HCT116 (cell line): ENCODE measurements around the gene SEC22B.
"Not testable (repeated sequence)": the region's sequence is repeated elsewhere in the genome, so short reads cannot be mapped to it uniquely, and the experiment has no call there.

Experiments used
- ATF3 ChIP-seq: IDR thresholded peaks from 2 replicates; pipeline ENCODE4 v1.6.1; 2012
- CTCF ChIP-seq, 3 experiments: fragments of 200-600 bp in 1 of 3; sonication (generic) in 1 of 3; IDR thresholded peaks in 2 of 3; conservative IDR thresholded peaks in 1 of 3; 2 replicates each; pipeline ENCODE4 v1.5.1; 2012 to 2017; ENCODE audit warnings: low read depth in 2 of 3, low read length in 2 of 3, antibody characterized with exemption in 1 of 3, borderline replicate concordance in 1 of 3, control low read depth in 1 of 3, mild to moderate bottlenecking in 1 of 3, mixed read lengths in 1 of 3, mixed run types in 1 of 3, moderate library complexity in 1 of 3; ENCODE audit not compliant: insufficient read depth in 1 of 3
- EZH2 ChIP-seq: fragments of 200-600 bp; sonication (generic); IDR thresholded peaks from 2 replicates; pipeline ENCODE4 v1.6.1; 2017; ENCODE audit warnings: antibody characterized with exemption, mixed run types
- EZH2phosphoT487 ChIP-seq: fragments of 200-600 bp; IDR thresholded peaks from 2 replicates; pipeline ENCODE4 v1.6.1; 2018; ENCODE audit warnings: antibody characterized with exemption, borderline replicate concordance
- FOSL1 ChIP-seq: IDR thresholded peaks from 2 replicates; pipeline ENCODE4 v1.6.1; 2012; ENCODE audit warnings: low read depth
- POLR2A ChIP-seq: IDR thresholded peaks from 2 replicates; pipeline ENCODE4 v1.7.0; 2011; ENCODE audit warnings: borderline replicate concordance; ENCODE audit not compliant: insufficient read depth, insufficient read length; ENCODE audit errors: extremely low read depth
- POLR2AphosphoS5 ChIP-seq: IDR thresholded peaks from 2 replicates; pipeline ENCODE4 v1.6.1; 2011; ENCODE audit warnings: mild to moderate bottlenecking, low read depth, low read length, moderate library complexity
- SIN3A ChIP-seq: IDR thresholded peaks from 2 replicates; pipeline ENCODE4 v1.6.1; 2012; ENCODE audit warnings: low read depth
- SP1 ChIP-seq: IDR thresholded peaks from 2 replicates; pipeline ENCODE4 v1.6.1; 2012; ENCODE audit warnings: low read depth
- ZNF274 ChIP-seq: fragments of 200-500 bp; sonication (Bioruptor generic); IDR thresholded peaks from 2 replicates; pipeline ENCODE4 v1.6.1; 2014; ENCODE audit warnings: mild to moderate bottlenecking, low read depth, low read length, inconsistent platforms

GRCh38 chr1:120164761-120165160 is 11.6 kb downstream of the SEC22B start:
- TF ChIP-seq CTCF (IDR thresholded peaks at IDR 0.05 in 2 of 3, conservative IDR thresholded peaks at IDR 0.05 in 1 of 3; ENCODE audit: borderline replicate concordance in 1 of 3, insufficient read depth in 1 of 3, low read depth in 2 of 3, low read length in 2 of 3); EZH2; FOSL1; EZH2phosphoT487; POLR2A; SP1; POLR2AphosphoS5; ATF3; SIN3A; ZNF274: not testable (repeated sequence)
